Measurements from ENCODE around the gene TMEM9B. TPM values are rescaled to one million over a fixed set of nuclear protein-coding genes. Genes with fewer than 3 reads are reported as not detected.

Gene TMEM9B
- polyA plus RNA-seq, 1 donor from 2014 or later: 63.1 TPM

DNA sequence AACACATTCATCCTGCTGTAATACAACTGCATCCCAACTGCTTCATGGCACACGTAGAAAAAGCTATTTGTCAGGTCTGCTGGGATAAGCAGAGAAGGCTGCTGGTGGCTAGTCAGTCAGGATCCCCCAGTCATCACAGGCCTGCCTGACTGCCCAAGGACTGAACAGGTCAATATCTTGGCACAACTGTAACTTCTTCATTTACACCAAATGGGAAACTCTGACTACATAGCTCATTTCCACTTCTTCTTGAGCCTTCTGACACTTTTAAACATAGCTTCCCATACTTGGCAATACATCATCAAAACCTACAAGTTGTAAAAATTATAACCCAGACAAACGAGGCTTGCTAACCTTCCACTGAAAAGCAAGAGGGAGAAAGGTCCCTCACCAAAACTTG, 2.8 kb downstream of the TMEM9B start:
- Histone ChIP-seq H3K9ac (ENCODE audit: low read length) (no peak overlapping the region), H3F3A (ENCODE audit: insufficient read depth, low read length, poor library complexity, severe bottlenecking) (no peaks in the 10 kb centered on the region), H3K36me3 (ENCODE audit: insufficient read depth, low read length) (no peaks in the 10 kb centered on the region), H3K27me3 (ENCODE audit: insufficient read depth, low read depth, low read length) (no peaks in the 10 kb centered on the region), H3K9me3 (ENCODE audit: low read length) (no peaks in the 10 kb centered on the region), H3K4me3 (ENCODE audit: low read length) (peak overlapping the region; percentile 8), H4K20me1 (ENCODE audit: insufficient read depth) (no peaks in the 10 kb centered on the region), H2AFZ (ENCODE audit: low read depth, low read length) (no peak overlapping the region), H3K27ac (ENCODE audit: low read length) (no peak overlapping the region), H3K4me2 (ENCODE audit: low read length) (no peak overlapping the region), H3K79me2 (replicated peaks; ENCODE audit: insufficient read depth, low read length) (peaks cover 14% of the 10 kb centered on the region), H3K9me2 (ENCODE audit: insufficient read depth, low read length) (no peaks in the 10 kb centered on the region)
- TF ChIP-seq REST (IDR thresholded peaks at IDR 0.05; ENCODE audit: borderline replicate concordance): no peak
- no peak for TF ChIP-seq TAF1 (IDR thresholded peaks at IDR 0.05; ENCODE audit: low read depth)
- no peak for TF ChIP-seq MXI1 (conservative IDR thresholded peaks at IDR 0.05; ENCODE audit: poor library complexity, severe bottlenecking)
- TF ChIP-seq, protein P1, sequence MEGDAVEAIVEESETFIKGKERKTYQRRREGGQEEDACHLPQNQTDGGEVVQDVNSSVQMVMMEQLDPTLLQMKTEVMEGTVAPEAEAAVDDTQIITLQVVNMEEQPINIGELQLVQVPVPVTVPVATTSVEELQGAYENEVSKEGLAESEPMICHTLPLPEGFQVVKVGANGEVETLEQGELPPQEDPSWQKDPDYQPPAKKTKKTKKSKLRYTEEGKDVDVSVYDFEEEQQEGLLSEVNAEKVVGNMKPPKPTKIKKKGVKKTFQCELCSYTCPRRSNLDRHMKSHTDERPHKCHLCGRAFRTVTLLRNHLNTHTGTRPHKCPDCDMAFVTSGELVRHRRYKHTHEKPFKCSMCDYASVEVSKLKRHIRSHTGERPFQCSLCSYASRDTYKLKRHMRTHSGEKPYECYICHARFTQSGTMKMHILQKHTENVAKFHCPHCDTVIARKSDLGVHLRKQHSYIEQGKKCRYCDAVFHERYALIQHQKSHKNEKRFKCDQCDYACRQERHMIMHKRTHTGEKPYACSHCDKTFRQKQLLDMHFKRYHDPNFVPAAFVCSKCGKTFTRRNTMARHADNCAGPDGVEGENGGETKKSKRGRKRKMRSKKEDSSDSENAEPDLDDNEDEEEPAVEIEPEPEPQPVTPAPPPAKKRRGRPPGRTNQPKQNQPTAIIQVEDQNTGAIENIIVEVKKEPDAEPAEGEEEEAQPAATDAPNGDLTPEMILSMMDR (IDR thresholded peaks at IDR 0.05; ENCODE audit: poor library complexity, severe bottlenecking): no peak
- TF ChIP-seq RAD21 (conservative IDR thresholded peaks at IDR 0.05): no peak
- TF ChIP-seq POLR2AphosphoS5 (IDR thresholded peaks at IDR 0.05): no peak
- no peak for TF ChIP-seq SMC3 (conservative IDR thresholded peaks at IDR 0.05; ENCODE audit: poor library complexity)
- no peak for TF ChIP-seq EP300 (conservative IDR thresholded peaks at IDR 0.05; ENCODE audit: poor library complexity, severe bottlenecking)
- no peak for TF ChIP-seq EZH2 (IDR thresholded peaks at IDR 0.05; ENCODE audit: borderline replicate concordance, insufficient read depth, low read length, poor library complexity, severe bottlenecking)

GRCh38 chr11:8959546-8960166, 4.6 kb downstream of the TMEM9B start:
- H3K79me2 ChIP-seq (replicated peaks; ENCODE audit: insufficient read depth, low read length): peaks cover 11% of the 10 kb centered on the region

More at GRCh38 chr11:8959546-8960166, 4.6 kb downstream of the TMEM9B start:
- Histone ChIP-seq H3K27me3 (ENCODE audit: insufficient read depth, low read depth, low read length) (no peaks in the 10 kb centered on the region), H4K20me1 (ENCODE audit: insufficient read depth) (no peaks in the 10 kb centered on the region), H3K36me3 (ENCODE audit: insufficient read depth, low read length) (no peaks in the 10 kb centered on the region), H3K9me2 (ENCODE audit: insufficient read depth, low read length) (no peaks in the 10 kb centered on the region), H3F3A (ENCODE audit: insufficient read depth, low read length, poor library complexity, severe bottlenecking) (no peaks in the 10 kb centered on the region), H3K9me3 (ENCODE audit: low read length) (no peaks in the 10 kb centered on the region), H3K9ac (ENCODE audit: low read length) (no peak overlapping the region), H3K4me2 (ENCODE audit: low read length) (no peak overlapping the region), H2AFZ (ENCODE audit: low read depth, low read length) (no peak overlapping the region), H3K4me3 (ENCODE audit: low read length) (no peak overlapping the region), H3K27ac (ENCODE audit: low read length) (no peak overlapping the region)
- TF ChIP-seq EP300 (conservative IDR thresholded peaks at IDR 0.05; ENCODE audit: poor library complexity, severe bottlenecking): no peak
- no peak for TF ChIP-seq MXI1 (conservative IDR thresholded peaks at IDR 0.05; ENCODE audit: poor library complexity, severe bottlenecking)
- TF ChIP-seq POLR2AphosphoS5 (IDR thresholded peaks at IDR 0.05): no peak
- peak; percentile 42 for TF ChIP-seq SMC3 (conservative IDR thresholded peaks at IDR 0.05; ENCODE audit: poor library complexity)
- TF ChIP-seq EZH2 (IDR thresholded peaks at IDR 0.05; ENCODE audit: borderline replicate concordance, insufficient read depth, low read length, poor library complexity, severe bottlenecking): no peak
- TF ChIP-seq REST (IDR thresholded peaks at IDR 0.05; ENCODE audit: borderline replicate concordance): no peak
- TF ChIP-seq TAF1 (IDR thresholded peaks at IDR 0.05; ENCODE audit: low read depth): no peak
- TF ChIP-seq, protein P1 (IDR thresholded peaks at IDR 0.05; ENCODE audit: poor library complexity, severe bottlenecking): peak; percentile 58
- peak; percentile 53 for TF ChIP-seq RAD21 (conservative IDR thresholded peaks at IDR 0.05)
